ENCODE results near the gene PTPN13.

The PTPN13 gene

DNA sequence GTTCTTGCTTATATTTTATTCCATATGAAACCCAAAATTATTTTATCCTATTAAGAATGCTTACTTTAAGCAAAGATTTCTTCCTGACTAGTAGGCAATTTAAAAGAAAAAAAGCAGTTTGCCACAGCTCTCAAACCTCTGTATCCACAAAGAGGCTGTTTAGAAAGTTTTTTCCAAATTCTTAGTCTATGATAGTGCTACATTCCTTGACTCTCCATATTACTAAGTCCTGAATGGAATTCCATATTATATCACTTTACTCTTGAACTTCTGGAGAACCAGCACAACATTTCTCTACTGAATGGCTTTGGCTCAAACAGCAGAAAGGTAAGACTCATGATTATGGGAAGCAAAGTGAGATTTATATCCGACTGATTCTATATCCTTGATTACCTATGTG, 246.7 kb downstream of the PTPN13 start:
- no peak for DNase-seq (ENCODE audit: low spot score)
- TF ChIP-seq, protein P1, sequence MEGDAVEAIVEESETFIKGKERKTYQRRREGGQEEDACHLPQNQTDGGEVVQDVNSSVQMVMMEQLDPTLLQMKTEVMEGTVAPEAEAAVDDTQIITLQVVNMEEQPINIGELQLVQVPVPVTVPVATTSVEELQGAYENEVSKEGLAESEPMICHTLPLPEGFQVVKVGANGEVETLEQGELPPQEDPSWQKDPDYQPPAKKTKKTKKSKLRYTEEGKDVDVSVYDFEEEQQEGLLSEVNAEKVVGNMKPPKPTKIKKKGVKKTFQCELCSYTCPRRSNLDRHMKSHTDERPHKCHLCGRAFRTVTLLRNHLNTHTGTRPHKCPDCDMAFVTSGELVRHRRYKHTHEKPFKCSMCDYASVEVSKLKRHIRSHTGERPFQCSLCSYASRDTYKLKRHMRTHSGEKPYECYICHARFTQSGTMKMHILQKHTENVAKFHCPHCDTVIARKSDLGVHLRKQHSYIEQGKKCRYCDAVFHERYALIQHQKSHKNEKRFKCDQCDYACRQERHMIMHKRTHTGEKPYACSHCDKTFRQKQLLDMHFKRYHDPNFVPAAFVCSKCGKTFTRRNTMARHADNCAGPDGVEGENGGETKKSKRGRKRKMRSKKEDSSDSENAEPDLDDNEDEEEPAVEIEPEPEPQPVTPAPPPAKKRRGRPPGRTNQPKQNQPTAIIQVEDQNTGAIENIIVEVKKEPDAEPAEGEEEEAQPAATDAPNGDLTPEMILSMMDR (IDR thresholded peaks at IDR 0.05; ENCODE audit: extremely low read depth, missing control alignments): no peak

DNA sequence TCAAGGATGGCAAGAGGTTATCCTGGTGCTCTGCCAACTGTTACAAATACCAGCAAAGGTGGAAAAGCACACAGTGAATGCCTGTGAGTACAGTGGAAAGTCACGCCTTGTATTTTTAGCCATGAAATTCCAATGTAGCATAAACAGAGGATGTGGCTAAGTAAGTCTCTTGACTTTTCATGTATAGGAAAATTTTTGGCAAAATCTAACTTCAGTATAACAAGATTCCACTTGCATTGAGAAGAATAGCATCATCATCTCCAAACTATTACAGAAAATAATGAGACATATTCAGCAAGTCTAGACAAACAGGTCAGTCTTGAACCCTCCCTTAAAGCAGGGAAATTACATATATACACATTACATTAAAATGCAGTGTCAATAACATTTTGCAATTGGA, 247.2 kb downstream of the PTPN13 start:
- TF ChIP-seq, protein P1 (IDR thresholded peaks at IDR 0.05; ENCODE audit: extremely low read depth, missing control alignments): no peak
- DNase-seq (ENCODE audit: low spot score): no peak

DNA sequence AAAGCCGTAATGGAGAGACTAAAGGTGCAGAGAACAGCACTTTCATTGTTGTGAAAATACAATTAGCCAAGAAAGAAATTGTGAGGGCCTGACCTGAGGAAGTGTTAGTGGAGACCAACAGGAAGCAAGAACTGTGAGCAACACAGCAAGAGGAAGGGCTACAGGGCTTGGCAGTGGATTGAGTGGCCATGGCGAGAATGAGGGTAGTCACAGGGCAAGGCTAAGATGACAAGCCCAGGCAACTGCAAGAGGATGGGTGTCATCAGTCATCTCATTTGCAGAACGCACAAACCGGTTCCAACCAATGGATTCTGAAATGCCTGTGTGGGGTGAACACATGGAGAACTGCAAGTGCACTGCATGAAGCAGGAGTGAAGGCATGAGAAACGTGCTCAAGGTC, 251.5 kb downstream of the PTPN13 start:
- TF ChIP-seq, protein P1 (IDR thresholded peaks at IDR 0.05; ENCODE audit: extremely low read depth, missing control alignments): no peak
- DNase-seq (ENCODE audit: low spot score): no peak

DNA sequence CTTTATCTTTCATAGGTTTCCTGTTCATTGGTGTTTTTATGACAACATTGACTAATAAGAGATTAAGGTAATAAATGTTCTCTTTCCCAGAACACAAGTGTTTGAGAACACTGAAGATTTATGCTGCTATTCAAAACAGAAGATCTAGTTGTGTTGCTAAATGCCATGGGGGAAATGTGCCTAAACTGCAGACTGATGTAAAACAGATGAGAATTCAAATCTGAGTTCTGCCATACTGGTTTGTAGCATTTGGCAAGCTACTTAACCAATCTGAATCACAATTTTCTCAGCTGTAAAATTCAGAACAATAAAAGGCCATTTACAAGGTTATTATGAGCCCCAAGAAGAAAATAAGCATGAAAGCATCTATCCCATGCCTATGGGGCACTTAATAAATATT, 252.8 kb downstream of the PTPN13 start:
- no peak for DNase-seq (ENCODE audit: low spot score)
- TF ChIP-seq, protein P1 (IDR thresholded peaks at IDR 0.05; ENCODE audit: extremely low read depth, missing control alignments): no peak

DNA sequence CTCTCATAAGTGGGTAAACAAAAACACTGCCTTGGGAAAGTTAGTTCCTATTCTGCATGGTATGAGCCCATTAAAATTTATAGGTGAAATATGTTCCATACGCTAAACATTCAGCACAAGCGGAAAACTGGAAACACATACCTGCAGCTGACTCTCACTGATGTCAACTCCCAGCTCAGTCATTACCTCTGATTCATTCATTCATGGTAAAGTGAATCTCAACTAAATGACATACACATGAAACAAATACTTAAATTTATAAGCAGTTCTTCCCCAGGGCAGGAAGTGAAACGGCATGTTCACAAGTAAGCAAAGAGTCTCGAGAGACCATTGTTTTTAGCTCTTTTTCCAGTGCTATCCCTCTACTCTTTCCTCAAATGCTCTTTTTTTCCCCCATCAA, 253.5 kb downstream of the PTPN13 start:
- TF ChIP-seq, protein P1 (IDR thresholded peaks at IDR 0.05; ENCODE audit: extremely low read depth, missing control alignments): no peak
- DNase-seq (ENCODE audit: low spot score): no peak

DNA sequence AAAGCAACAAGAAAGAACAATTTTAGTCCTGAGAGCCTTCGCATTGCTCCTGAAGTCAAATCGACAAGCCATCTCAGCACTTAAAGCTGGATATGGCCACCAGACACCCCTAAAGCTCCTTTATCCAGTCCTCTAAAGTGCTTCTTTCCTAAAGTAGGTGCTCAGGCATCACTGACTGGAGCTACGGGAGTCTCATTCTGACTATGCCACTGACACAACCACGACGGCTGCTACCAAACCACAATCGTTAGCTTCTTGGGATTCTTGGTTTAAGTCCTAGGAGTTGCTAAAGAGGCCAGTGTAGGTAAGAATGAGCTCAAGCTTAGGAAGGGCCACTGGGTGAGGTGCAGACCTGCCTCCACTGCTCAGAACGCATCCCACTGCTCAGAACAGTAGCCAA, 254.0 kb downstream of the PTPN13 start:
- DNase-seq (ENCODE audit: low spot score): no peak
- TF ChIP-seq, protein P1 (IDR thresholded peaks at IDR 0.05; ENCODE audit: extremely low read depth, missing control alignments): no peak

DNA sequence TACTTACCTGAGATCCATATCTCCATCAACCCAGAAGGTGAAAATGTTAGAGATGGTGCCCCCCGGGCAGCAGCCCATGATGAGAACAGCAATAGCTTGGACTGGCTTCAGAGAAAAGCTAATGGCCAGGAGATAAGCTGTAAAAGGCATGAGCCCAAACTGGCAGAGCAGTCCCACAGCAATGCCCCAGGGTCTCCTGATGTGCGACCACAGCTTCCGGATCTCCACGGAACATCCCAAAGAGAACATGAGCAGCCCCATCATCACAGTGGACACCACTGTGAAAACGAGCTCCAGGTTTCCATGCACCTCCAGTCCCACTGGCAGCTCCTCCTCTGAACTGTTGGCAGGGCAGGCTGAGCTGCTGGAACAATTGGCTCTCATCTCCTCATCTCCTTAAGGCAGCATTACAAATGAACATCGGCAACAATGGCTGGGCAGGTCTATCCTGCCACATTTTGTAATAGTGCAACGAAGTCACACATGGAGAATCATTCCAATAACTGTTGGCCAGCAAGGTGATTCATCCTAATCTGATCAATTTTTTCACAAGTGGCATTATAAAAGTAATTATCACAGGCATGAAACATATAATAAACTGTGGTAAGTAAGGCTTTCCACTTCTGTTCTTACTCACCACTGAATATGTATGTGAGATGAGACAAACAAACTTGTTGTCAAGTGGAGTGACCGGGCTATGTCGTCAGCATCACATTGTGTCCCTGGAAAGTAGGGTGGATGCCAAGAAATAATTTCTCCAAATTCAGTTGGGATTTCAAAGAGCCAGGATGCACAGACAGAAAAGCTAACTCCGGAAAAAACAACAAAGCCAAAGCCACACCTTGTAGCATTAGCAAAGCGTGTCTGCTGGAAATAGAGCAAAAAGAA, 254.9 kb downstream of the PTPN13 start, which contains the start of gene SLC10A6:
Gene SLC10A6 (minus strand): TSS at position 653 of the 888 bp plus-strand sequence. CDS start 269 bp downstream, at position 384.
- DNase-seq (ENCODE audit: low spot score): no peak
- TF ChIP-seq, protein P1 (IDR thresholded peaks at IDR 0.05; ENCODE audit: extremely low read depth, missing control alignments): no peak
